K562 (cell line): Measurements from ENCODE around the gene CFDP1. TPM values are rescaled to one million over a fixed set of nuclear protein-coding genes. Genes with fewer than 3 reads are reported as not detected.

Source experiments
- CBX3 ChIP-seq, 2 experiments: IDR thresholded peaks; 1 replicate in 1 of 2; 2 replicates in 1 of 2; pipeline ENCODE4 v1.6.1; 2012; ENCODE audit warnings: inconsistent platforms in 2 of 2, low read length in 2 of 2, borderline replicate concordance in 1 of 2, control low read depth in 1 of 2
- FOS ChIP-seq: IDR thresholded peaks from 3 replicates; pipeline ENCODE4 v1.6.1; 2011; ENCODE audit not compliant: insufficient read length; ENCODE audit errors: extremely low read depth
- HBP1 ChIP-seq: fragments of 450-650 bp; formaldehyde crosslinking; IDR thresholded peaks from 2 replicates; pipeline ENCODE4 v1.4.0; 2022; ENCODE audit warnings: missing genetic modification characterization
- HDAC6 ChIP-seq: IDR thresholded peaks from 2 replicates; pipeline ENCODE4 v1.6.1; 2012; ENCODE audit warnings: low read depth, mild to moderate bottlenecking, control low read depth, inconsistent platforms, low read length, moderate library complexity
- PRPF4 ChIP-seq: fragments of 200-400 bp; formaldehyde crosslinking; IDR thresholded peaks from one replicate; pipeline ENCODE4 v1.6.1; 2017; ENCODE audit warnings: low read length, low read depth, mild to moderate bottlenecking; ENCODE audit not compliant: insufficient read depth, poor library complexity, severe bottlenecking
- RHOXF2B ChIP-seq: fragments of 250-450 bp; sonication (Bioruptor Pico); conservative IDR thresholded peaks from 2 replicates; pipeline ENCODE4 v1.5.1; 2021
- THAP7 ChIP-seq: fragments of 250-450 bp; sonication (Bioruptor Pico); IDR thresholded peaks from 2 replicates; pipeline ENCODE4 v1.5.0; 2021
- TSHZ1 ChIP-seq: fragments of 250-450 bp; sonication (Bioruptor Pico); IDR thresholded peaks from 2 replicates; pipeline ENCODE4 v1.4.0; 2020; ENCODE audit warnings: mild to moderate bottlenecking, moderate library complexity
- U2AF1 ChIP-seq: fragments of 200-400 bp; formaldehyde crosslinking; optimal IDR thresholded peaks from 2 replicates; pipeline ENCODE3; 2017; ENCODE audit warnings: mild to moderate bottlenecking, low read depth, low read length, moderate library complexity
- ZC3H11A ChIP-seq: IDR thresholded peaks from 2 replicates; pipeline ENCODE4 v1.6.1; 2012; ENCODE audit warnings: low read depth, low read length, improper control_type of control experiment
- ZMIZ1 ChIP-seq, 2 experiments: fragments of 150-350 bp in 1 of 2; IDR thresholded peaks; 2 replicates each; pipeline ENCODE4 v1.6.1; 2012 to 2016; ENCODE audit warnings: low read depth in 2 of 2, low read length in 2 of 2, mild to moderate bottlenecking in 1 of 2, moderate library complexity in 1 of 2
- ZNF518B ChIP-seq: fragments of 250-450 bp; sonication (Bioruptor Pico); IDR thresholded peaks from 2 replicates; pipeline ENCODE4 v1.5.0; 2021; ENCODE audit warnings: mild to moderate bottlenecking, moderate library complexity
- ZNF586 ChIP-seq: fragments of 450-650 bp; formaldehyde crosslinking; conservative IDR thresholded peaks from 2 replicates; pipeline ENCODE4 v1.4.0; 2020; ENCODE audit warnings: mild to moderate bottlenecking, moderate library complexity
- polyA plus RNA-seq, 8 experiments: library from polyadenylated mRNA; depleted of rRNA in 4 of 8; stranded (reverse) in 5 of 8; unstranded in 3 of 8; fragments of >200 nt; fragmentation: Nextera tagmentation in 2 of 8; fragmentation: Illumina TruSeq in 1 of 8; extraction: Ambion mirVana in 2 of 8; extraction: Trizol in 1 of 8; gene quantifications; 2 replicates each; pipeline versions ENCODE4 v1.2.1 to v1.2.3, GENCODE V29; 2011 to 2014; ENCODE audit warnings: inconsistent platforms in 1 of 8, missing spikeins in 1 of 8
- total RNA-seq, 7 experiments: library from RNA; depleted of rRNA in 6 of 7; stranded (reverse); fragments of >200 nt in 6 of 7; fragmentation: Illumina TruSeq in 2 of 7; extraction: Trizol in 2 of 7; gene quantifications; 2 replicates each; pipeline versions ENCODE4 v1.2.1 to v1.2.3, GENCODE V29; 2011 to 2021; ENCODE audit warnings: low replicate concordance in 1 of 7

The CFDP1 gene
- total and polyA plus RNA-seq, 9 of the 15 experiments (the other 6 are each of a cell fraction or from before 2014, with no cell fraction given): 31.5 to 78.4 (median 61.7) TPM

- 0 out of 2 replicates have a peak, but pooled peaks have one; percentile 31 for TF ChIP-seq RHOXF2B (CRISPR knock-in tag)
- no peak for TF ChIP-seq PRPF4
- no peak for TF ChIP-seq TSHZ1 (CRISPR knock-in tag)
- TF ChIP-seq ZNF518B (CRISPR knock-in tag): no peak
- TF ChIP-seq CBX3 (IDR thresholded peaks at IDR 0.05; ENCODE audit: borderline replicate concordance in 1 of 2, low read length in 2 of 2): peak in 1 of 2 experiments; percentile 84; a peak in 1 of 3 replicates
- peak; percentile 83 for TF ChIP-seq FOS
- no peak for TF ChIP-seq ZMIZ1 (IDR thresholded peaks at IDR 0.05; ENCODE audit: low read depth in 2 of 2, low read length in 2 of 2)
- peak; percentile 55; the same call in 1 of the 2 replicates for TF ChIP-seq ZC3H11A
- no peak for TF ChIP-seq HDAC6
- peak; percentile 52 for TF ChIP-seq U2AF1
- TF ChIP-seq ZNF586 (CRISPR knock-in tag): no peak
- no peak for TF ChIP-seq HBP1 (CRISPR knock-in tag)
- TF ChIP-seq THAP7 (CRISPR knock-in tag): peak; percentile 49; the same call in 1 of the 2 replicates
These were observed 31.0 kb upstream of the CFDP1 start, which contains the start of gene TMEM170A (continued) for GRCh38 chr16:75464122-75464918.
